Ishikawa (cell line): Measurements from ENCODE around the gene NKX2-2.

ENCODE experiments used
- CEBPB ChIP-seq: IDR thresholded peaks from 2 replicates; pipeline ENCODE4 v1.6.1; 2012
- CREB1 ChIP-seq: IDR thresholded peaks from 2 replicates; pipeline ENCODE4 v1.6.1; 2012; ENCODE audit warnings: low read depth
- EGR1 ChIP-seq: IDR thresholded peaks from 2 replicates; pipeline ENCODE4 v1.6.1; 2012
- EP300 ChIP-seq: IDR thresholded peaks from 2 replicates; pipeline ENCODE4 v1.6.1; 2012; ENCODE audit warnings: borderline replicate concordance
- FOXM1 ChIP-seq: IDR thresholded peaks from 2 replicates; pipeline ENCODE4 v1.6.1; 2012; ENCODE audit warnings: low read depth, borderline replicate concordance
- MAX ChIP-seq: IDR thresholded peaks from 2 replicates; pipeline ENCODE4 v1.6.1; 2012
- NFIC ChIP-seq: IDR thresholded peaks from 2 replicates; pipeline ENCODE4 v1.6.1; 2012
- RAD21 ChIP-seq: IDR thresholded peaks from 2 replicates; pipeline ENCODE4 v1.6.1; 2012; ENCODE audit warnings: low read depth
- REST ChIP-seq: IDR thresholded peaks from 2 replicates; pipeline ENCODE4 v1.6.1; 2012; ENCODE audit warnings: low read depth, mild to moderate bottlenecking
- TAF1 ChIP-seq: IDR thresholded peaks from 2 replicates; pipeline ENCODE4 v1.6.1; 2012; ENCODE audit warnings: low read depth, mild to moderate bottlenecking
- TCF12 ChIP-seq: IDR thresholded peaks from 2 replicates; pipeline ENCODE4 v1.6.1; 2012; ENCODE audit warnings: low read depth
- TEAD4 ChIP-seq: IDR thresholded peaks from 2 replicates; pipeline ENCODE4 v1.6.1; 2012
- USF1 ChIP-seq: IDR thresholded peaks from 2 replicates; pipeline ENCODE4 v1.6.1; 2012
- YY1 ChIP-seq: IDR thresholded peaks from 2 replicates; pipeline ENCODE4 v1.6.1; 2012; ENCODE audit warnings: low read depth
- ZBTB7A ChIP-seq: IDR thresholded peaks from 2 replicates; pipeline ENCODE4 v1.6.1; 2012; ENCODE audit warnings: low read depth

Gene NKX2-2

GRCh38 chr20:21534886-21535285 lies 21.0 kb upstream of the NKX2-2 start:
- TF ChIP-seq REST = no peak
- no peak for TF ChIP-seq FOXM1

- TF ChIP-seq TEAD4 (no peak), CREB1 (no peak), MAX (no peak), ZBTB7A (no peak), TCF12 (no peak), TAF1 (no peak), REST (no peak), YY1 (no peak), NFIC (no peak)
Measured at GRCh38 chr20:21534453-21534852, 20.6 kb upstream of the NKX2-2 start.

GRCh38 chr20:21529863-21530262 lies 16.0 kb upstream of the NKX2-2 start:
- TF ChIP-seq EGR1 (no peak), MAX (no peak), CREB1 (no peak), CEBPB (no peak), EP300 (no peak), TCF12 (no peak), FOXM1 (no peak), REST (no peak), ZBTB7A (no peak), YY1 (no peak), RAD21 (no peak), NFIC (no peak), TEAD4 (no peak), USF1 (no peak)

- TF ChIP-seq TAF1 (no peak), EP300 (no peak), FOXM1 (no peak), NFIC (no peak)
Measured at GRCh38 chr20:21528870-21529269, 15.0 kb upstream of the NKX2-2 start.

- TF ChIP-seq CREB1 (no peak), REST (no peak), RAD21 (no peak), ZBTB7A (no peak), USF1 (no peak), CEBPB (no peak), TAF1 (no peak), EGR1 (no peak), FOXM1 (no peak), NFIC (no peak), MAX (no peak), TCF12 (no peak), YY1 (no peak), EP300 (no peak), TEAD4 (no peak)
Measured at GRCh38 chr20:21527908-21528307, 14.0 kb upstream of the NKX2-2 start.
